ENCODE data around the gene GEMIN7. TPM values are rescaled to one million over a fixed set of nuclear protein-coding genes. Genes with fewer than 3 reads are reported as not detected.

GEMIN7 gene
- total and polyA plus RNA-seq, 8 donors = 3.8 to 26.2 (median 8.1) TPM

DNA sequence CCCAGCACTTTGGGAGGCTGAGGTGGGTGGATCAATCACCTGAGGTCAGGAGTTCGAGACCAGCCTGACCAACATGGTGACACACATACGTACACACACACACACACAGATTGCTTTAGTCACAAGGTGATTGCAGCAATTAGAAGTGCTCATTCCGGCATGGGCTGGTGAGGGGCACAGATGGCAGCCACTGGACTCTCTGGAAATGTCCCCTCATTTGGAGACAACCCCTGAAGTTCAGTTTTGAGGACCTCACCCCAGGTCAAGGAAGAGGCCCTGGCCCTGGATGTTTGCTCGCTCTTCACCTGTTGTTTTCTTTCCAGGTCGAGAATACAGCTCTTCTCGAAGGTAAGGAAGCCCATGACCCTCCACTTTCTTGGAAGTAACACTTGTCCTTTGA is 8.8 kb upstream of the GEMIN7 start:
- TF ChIP-seq, protein P1, sequence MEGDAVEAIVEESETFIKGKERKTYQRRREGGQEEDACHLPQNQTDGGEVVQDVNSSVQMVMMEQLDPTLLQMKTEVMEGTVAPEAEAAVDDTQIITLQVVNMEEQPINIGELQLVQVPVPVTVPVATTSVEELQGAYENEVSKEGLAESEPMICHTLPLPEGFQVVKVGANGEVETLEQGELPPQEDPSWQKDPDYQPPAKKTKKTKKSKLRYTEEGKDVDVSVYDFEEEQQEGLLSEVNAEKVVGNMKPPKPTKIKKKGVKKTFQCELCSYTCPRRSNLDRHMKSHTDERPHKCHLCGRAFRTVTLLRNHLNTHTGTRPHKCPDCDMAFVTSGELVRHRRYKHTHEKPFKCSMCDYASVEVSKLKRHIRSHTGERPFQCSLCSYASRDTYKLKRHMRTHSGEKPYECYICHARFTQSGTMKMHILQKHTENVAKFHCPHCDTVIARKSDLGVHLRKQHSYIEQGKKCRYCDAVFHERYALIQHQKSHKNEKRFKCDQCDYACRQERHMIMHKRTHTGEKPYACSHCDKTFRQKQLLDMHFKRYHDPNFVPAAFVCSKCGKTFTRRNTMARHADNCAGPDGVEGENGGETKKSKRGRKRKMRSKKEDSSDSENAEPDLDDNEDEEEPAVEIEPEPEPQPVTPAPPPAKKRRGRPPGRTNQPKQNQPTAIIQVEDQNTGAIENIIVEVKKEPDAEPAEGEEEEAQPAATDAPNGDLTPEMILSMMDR (IDR thresholded peaks at IDR 0.05) = no peak
- DNase-seq (no peak), ATAC-seq (no peak), FAIRE-seq (no peak)
- intact Hi-C loops (cut with DNase I) = no loop called here
- Histone ChIP-seq H3K27ac (no peak overlapping the region), H3K4me1 (no peaks in the 10 kb centered on the region), H3K9me3 (no peaks in the 10 kb centered on the region), H3K27me3 (no peaks in the 10 kb centered on the region), H3K4me3 (no peak overlapping the region), H3K36me3 (peaks cover 0 to 46% (median 15%) of the 10 kb centered on the region in 3 donors)
- WGBS, 2 donors = 90 to 91% methylated on average over 6 of the region's 6 CpGs

DNA sequence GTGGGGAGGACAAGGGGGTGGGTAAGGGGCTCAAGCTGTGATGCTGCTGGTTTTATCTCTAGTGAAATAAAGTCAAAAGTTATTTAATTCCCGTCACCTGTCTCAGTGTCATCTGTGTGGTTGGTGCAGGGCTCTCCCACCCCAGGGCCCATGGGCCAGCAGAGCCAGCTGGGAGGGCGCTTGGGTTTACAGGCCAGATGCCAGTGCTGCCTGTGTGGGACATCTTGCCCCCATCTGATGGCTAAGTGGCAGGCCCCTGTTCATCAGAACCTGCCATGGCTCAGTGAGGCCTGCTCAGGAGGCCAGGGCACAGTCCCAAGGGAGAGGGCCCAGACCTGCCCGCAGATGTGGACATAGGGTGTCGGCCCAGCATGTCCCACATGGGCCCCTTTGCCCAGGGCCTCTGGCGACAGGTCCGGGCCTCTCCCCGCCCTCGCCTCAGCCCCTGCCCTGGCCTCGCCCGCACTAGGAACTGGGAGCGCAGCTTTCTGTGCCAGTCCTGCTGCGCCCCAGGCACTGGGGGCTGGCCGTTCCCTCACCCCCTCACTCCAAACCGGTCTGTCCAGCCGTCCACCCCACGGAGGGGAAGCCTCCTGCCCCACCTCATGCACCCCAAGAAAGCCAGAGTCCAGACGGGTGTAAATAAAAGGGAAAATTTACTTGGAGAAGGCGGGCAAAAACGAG is 8.1 kb upstream of the GEMIN7 start:
- no peak for FAIRE-seq
- TF ChIP-seq, protein P1 (IDR thresholded peaks at IDR 0.05) = no peak
- Histone ChIP-seq H3K36me3 (peaks cover 0 to 38% (median 11%) of the 10 kb centered on the region in 3 donors), H3K27me3 (no peaks in the 10 kb centered on the region), H3K9me3 (no peaks in the 10 kb centered on the region), H3K4me3 (no peak overlapping the region), H3K27ac (no peak overlapping the region), H3K4me1 (no peaks in the 10 kb centered on the region)
- 91 to 93% methylated on average over 19 of the region's 19 CpGs for WGBS, 2 donors
- no peak for ATAC-seq
- intact Hi-C loops (cut with DNase I) = no loop called here
- DNase-seq = no peak

DNA sequence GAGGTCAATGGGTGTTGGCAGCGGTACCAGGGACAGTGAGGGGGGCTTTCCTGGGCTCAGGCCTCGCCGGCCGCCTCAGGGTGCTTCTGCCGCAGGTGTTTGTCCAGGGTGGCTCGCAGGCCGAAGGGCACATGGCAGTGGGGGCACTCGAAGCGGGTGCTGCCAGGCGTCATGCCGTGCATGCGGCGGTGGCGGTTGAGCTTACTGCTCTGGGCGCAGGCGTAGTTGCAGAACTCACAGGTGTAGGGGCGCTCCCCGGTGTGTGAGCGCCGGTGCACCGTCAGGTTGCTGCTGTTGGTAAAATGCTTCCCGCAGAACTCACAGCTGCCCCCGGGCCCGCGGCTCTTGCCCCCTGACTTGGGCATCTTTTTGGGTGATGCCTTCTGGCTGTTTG is 7.5 kb upstream of the GEMIN7 start:
- TF ChIP-seq, protein P1 (IDR thresholded peaks at IDR 0.05) = no peak
- FAIRE-seq (no peak), DNase-seq (no peak), ATAC-seq (no peak)
- intact Hi-C loops (cut with DNase I) = no loop called here
- H3K27ac ChIP-seq = no peak overlapping the region
- H3K9me3 ChIP-seq = no peaks in the 10 kb centered on the region
- peaks cover 0 to 36% (median 10%) of the 10 kb centered on the region in 3 donors for H3K36me3 ChIP-seq
- 95 to 96% methylated on average over 25 of the region's 25 CpGs for WGBS, 2 donors
- peaks cover 0 to 2% (median 0%) of the 10 kb centered on the region in 3 donors for H3K4me1 ChIP-seq
- no peak overlapping the region for H3K4me3 ChIP-seq
- H3K27me3 ChIP-seq = no peaks in the 10 kb centered on the region

DNA sequence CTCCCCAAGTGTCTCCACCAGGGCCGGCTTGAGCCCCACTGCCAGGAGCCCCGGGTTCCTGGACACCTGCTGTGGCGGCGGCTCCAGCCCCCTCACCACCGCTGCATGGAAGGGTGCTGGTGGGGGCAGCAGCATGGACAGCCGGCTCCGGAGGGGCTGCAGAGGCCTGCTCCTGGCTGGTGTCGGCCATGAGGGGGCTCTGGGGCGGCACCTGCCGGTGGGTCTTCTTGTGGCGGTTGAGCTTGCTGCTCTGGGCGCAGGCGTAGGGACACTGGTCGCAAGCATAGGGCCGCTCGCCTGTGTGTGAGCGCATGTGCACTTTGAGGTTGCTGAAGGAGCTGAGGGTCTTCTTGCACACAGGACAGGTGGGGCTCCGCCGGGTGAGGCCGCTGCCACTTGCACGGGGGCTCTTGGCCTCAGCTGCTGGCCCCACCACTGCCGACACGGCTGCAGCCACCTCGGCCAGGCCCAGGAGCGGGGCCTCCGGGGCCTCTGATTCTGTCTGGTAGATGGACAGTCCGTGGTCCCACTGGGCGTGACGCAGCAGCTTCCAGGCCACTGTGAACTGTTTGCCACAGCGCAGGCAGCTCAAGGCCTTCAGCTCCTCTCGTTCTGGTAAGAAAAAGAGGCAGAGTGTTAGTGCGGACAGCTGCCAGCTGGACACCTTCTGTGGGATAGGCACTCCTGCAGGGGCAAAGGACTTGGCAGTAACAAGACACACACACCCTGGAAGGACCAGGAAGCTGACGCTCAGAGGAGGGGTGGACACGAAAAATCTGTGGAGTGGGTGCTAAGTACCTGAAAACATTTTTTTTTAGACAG is 6.9 kb upstream of the GEMIN7 start:
- H3K4me1 ChIP-seq = peaks cover 0 to 7% (median 3%) of the 10 kb centered on the region in 3 donors
- TF ChIP-seq, protein P1 (IDR thresholded peaks at IDR 0.05) = no peak
- H3K27me3 ChIP-seq = no peaks in the 10 kb centered on the region
- FAIRE-seq (no peak), DNase-seq (no peak), ATAC-seq (no peak)
- peaks cover 0 to 33% (median 8%) of the 10 kb centered on the region in 3 donors for H3K36me3 ChIP-seq
- H3K9me3 ChIP-seq = no peaks in the 10 kb centered on the region
- no peak overlapping the region for H3K27ac ChIP-seq
- 82 to 88% methylated on average over 34 of the region's 34 CpGs for WGBS, 2 donors
- intact Hi-C loops (cut with DNase I) = no loop called here
- no peak overlapping the region for H3K4me3 ChIP-seq

Measured in pancreas (tissue), 10 donors.